Neural crest cell (in vitro differentiated cells): ENCODE results near the gene WDR70. TPM values are rescaled to one million over a fixed set of nuclear protein-coding genes. Genes with fewer than 3 reads are reported as not detected.
"Not testable (repeated sequence)": the region's sequence is repeated elsewhere in the genome, so short reads cannot be mapped to it uniquely, and the experiment has no call there.

Experiments
- DNase-seq: peaks from one replicate; pipeline ENCODE4 v3.0.0; 2021; ENCODE audit warnings: low read depth, mixed read lengths, low spot score
- H3K27ac Mint-ChIP-seq: one replicate; pipeline ENCODE4 v1.8.0; 2021; ENCODE audit warnings: mild to moderate bottlenecking, mixed read lengths; ENCODE audit not compliant: unreplicated experiment
- H3K27me3 Mint-ChIP-seq: 2 replicates; pipeline ENCODE4 v1.8.0; 2021; ENCODE audit warnings: low read depth, mild to moderate bottlenecking, mixed read lengths
- H3K36me3 Mint-ChIP-seq: 2 replicates; pipeline ENCODE4 v1.8.0; 2021; ENCODE audit warnings: low read depth, mild to moderate bottlenecking, mixed read lengths
- H3K4me1 Mint-ChIP-seq: 2 replicates; pipeline ENCODE4 v1.8.0; 2021; ENCODE audit warnings: mixed read lengths
- H3K4me3 Mint-ChIP-seq: one replicate; pipeline ENCODE4 v1.8.0; 2021; ENCODE audit warnings: mild to moderate bottlenecking, mixed read lengths
- H3K9me3 Mint-ChIP-seq: 2 replicates; pipeline ENCODE4 v1.8.0; 2021; ENCODE audit warnings: mixed read lengths
- total RNA-seq: library from RNA; stranded (reverse); gene quantifications from 2 replicates; pipeline ENCODE4 v1.2.1, GENCODE V29; 2021
- TF ChIP-seq, protein P1 (sequence below): fragments of 200-600 bp; sonication (generic); conservative IDR thresholded peaks from 2 replicates; pipeline ENCODE4 v1.5.0; 2021; ENCODE audit warnings: antibody characterized with exemption, mild to moderate bottlenecking

The WDR70 gene
- total RNA-seq, 1 donor from 2014 or later: 46.5 TPM

- no peak overlapping the region for H3K4me3 Mint-ChIP-seq
- H3K27me3 Mint-ChIP-seq: no peaks in the 10 kb centered on the region
- TF ChIP-seq, protein P1, sequence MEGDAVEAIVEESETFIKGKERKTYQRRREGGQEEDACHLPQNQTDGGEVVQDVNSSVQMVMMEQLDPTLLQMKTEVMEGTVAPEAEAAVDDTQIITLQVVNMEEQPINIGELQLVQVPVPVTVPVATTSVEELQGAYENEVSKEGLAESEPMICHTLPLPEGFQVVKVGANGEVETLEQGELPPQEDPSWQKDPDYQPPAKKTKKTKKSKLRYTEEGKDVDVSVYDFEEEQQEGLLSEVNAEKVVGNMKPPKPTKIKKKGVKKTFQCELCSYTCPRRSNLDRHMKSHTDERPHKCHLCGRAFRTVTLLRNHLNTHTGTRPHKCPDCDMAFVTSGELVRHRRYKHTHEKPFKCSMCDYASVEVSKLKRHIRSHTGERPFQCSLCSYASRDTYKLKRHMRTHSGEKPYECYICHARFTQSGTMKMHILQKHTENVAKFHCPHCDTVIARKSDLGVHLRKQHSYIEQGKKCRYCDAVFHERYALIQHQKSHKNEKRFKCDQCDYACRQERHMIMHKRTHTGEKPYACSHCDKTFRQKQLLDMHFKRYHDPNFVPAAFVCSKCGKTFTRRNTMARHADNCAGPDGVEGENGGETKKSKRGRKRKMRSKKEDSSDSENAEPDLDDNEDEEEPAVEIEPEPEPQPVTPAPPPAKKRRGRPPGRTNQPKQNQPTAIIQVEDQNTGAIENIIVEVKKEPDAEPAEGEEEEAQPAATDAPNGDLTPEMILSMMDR: no peak
- H3K27ac Mint-ChIP-seq: no peak overlapping the region
- no peaks in the 10 kb centered on the region for H3K4me1 Mint-ChIP-seq
- peaks cover 7% of the 10 kb centered on the region for H3K9me3 Mint-ChIP-seq
- H3K36me3 Mint-ChIP-seq: peaks cover 10% of the 10 kb centered on the region
- no peak for DNase-seq
Observed at GRCh38 chr5:37606148-37606547, 227.0 kb downstream of the WDR70 start.

DNA sequence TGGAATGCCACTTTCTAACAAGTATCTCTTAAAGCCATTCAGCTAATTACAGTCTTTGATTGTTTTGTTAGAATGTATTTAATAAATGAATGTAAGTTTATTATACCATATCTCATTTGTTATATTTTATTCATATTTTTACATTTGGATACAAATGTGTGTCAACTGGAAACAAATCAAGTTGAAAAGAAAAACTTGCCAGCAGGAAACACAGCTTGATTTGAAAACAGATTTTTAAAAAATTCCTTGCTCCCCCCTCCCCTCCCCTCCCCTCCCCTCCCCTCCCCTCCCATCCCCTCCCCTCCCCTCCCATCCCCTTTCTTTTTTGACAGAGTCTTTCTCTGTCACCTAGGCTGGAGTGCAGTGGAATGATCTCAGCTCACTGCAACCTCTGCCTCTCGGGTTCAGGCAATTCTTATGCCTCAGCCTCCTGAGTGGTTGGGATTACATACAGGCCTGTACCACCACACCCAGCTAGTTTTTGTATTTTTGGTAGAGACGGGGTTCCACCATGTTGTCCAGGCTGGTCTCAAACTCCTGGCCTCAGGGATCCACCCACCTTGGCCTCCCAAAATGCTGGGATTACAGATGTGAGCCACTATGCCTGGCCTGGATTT is 227.6 kb downstream of the WDR70 start:
- Mint-ChIP-seq H3K9me3 (peaks cover 1% of the 10 kb centered on the region), H3K4me1 (no peaks in the 10 kb centered on the region), H3K27me3 (no peaks in the 10 kb centered on the region), H3K36me3 (peaks cover 4% of the 10 kb centered on the region), H3K4me3 (no peak overlapping the region), H3K27ac (no peak overlapping the region)
- TF ChIP-seq, protein P1: no peak
- DNase-seq: no peak

- TF ChIP-seq, protein P1: no peak
- Mint-ChIP-seq H3K4me1 (no peaks in the 10 kb centered on the region), H3K27me3 (no peaks in the 10 kb centered on the region), H3K36me3 (peaks cover 3% of the 10 kb centered on the region), H3K9me3 (no peaks in the 10 kb centered on the region), H3K27ac (no peak overlapping the region), H3K4me3 (no peak overlapping the region)
- DNase-seq: no peak
Observed at GRCh38 chr5:37615184-37615583, 236.1 kb downstream of the WDR70 start.

DNA sequence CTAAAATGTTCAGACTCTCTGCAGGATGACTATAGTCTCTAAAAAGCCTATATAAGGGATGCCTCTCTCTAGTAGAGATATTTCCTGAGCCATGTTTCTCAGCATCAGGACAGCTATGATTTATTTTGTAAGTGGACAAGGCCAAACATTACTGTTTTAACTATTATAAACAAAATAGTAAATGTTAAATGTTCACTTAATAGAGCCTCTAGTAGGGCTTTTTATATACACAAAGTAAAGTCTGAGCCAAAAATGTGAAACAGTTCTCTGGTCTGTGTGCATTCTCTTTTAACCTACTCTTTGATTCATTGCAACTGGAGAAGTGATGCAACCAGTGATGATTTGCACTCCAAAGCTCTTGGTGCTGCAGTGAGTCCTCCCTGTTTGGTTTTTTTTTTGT is 240.2 kb downstream of the WDR70 start:
- TF ChIP-seq, protein P1: no peak
- H3K27ac Mint-ChIP-seq: no peak overlapping the region
- no peaks in the 10 kb centered on the region for H3K27me3 Mint-ChIP-seq
- no peaks in the 10 kb centered on the region for H3K4me1 Mint-ChIP-seq
- peaks cover 9% of the 10 kb centered on the region for H3K36me3 Mint-ChIP-seq
- DNase-seq: no peak
- no peak overlapping the region for H3K4me3 Mint-ChIP-seq
- H3K9me3 Mint-ChIP-seq: no peaks in the 10 kb centered on the region

GRCh38 chr5:37622354-37622753 is 243.2 kb downstream of the WDR70 start:
- H3K4me3 Mint-ChIP-seq, H3K9me3 Mint-ChIP-seq, H3K27me3 Mint-ChIP-seq, DNase-seq, H3K27ac Mint-ChIP-seq, H3K4me1 Mint-ChIP-seq: not testable (repeated sequence)
- H3K36me3 Mint-ChIP-seq: peaks cover 18% of the 10 kb centered on the region

DNA sequence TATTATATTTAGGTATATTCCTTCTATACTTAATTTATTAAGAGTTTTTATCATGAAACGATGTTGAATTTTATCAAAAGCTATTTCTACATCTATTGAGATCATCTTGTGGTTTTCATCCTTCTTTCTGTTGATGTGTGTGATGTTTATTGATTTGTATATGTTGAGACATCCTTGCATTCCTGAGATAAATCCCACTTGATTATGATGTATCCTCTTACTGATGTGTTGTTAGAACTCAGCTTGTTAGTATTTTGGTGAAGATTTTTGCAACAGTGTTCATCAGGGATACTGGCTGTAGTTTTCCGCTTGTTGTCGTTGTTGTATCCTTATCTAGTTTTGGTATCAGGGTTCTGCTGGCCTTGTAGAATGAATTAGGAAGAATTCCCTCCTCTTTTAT is 247.1 kb downstream of the WDR70 start:
- Mint-ChIP-seq H3K4me1 (no peaks in the 10 kb centered on the region), H3K9me3 (peaks cover 13% of the 10 kb centered on the region), H3K4me3 (no peak overlapping the region), H3K36me3 (peaks cover 33% of the 10 kb centered on the region), H3K27me3 (no peaks in the 10 kb centered on the region), H3K27ac (no peak overlapping the region)
- TF ChIP-seq, protein P1: no peak
- no peak for DNase-seq
